Raji (cell line): ENCODE results near the gene AEN.
A peak's percentile ranks its signal among the peaks of the same experiment; 100 is the strongest.

Source experiments
- POLR2A ChIP-seq: IDR thresholded peaks from 2 replicates; pipeline ENCODE4 v1.6.1; 2011; ENCODE audit warnings: low read depth, low read length, control low read depth; ENCODE audit not compliant: insufficient read depth

AEN gene

DNA sequence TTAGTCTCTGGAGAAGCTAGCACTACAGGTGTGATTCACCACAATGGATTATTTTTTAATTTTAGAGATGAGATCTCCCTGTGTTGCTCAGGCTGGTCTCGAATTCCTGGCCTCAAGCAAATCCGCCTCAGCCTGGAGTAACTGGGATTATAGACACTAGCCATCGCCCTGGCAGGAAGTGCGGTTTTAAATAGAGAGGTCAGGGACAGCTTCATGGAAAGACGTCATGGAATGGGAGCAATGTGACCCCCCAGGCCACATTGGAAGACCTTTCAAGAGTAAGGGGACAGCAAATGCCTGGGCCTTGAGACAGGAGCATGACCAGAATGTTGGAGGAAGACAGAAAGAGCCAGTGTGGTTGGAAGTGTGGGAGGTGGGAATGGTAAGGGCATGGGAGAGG is 15.5 kb downstream of the AEN start:
- no peak for TF ChIP-seq POLR2A

- no peak for TF ChIP-seq POLR2A
Measured at GRCh38 chr15:88637436-88637835, 16.3 kb downstream of the AEN start.

DNA sequence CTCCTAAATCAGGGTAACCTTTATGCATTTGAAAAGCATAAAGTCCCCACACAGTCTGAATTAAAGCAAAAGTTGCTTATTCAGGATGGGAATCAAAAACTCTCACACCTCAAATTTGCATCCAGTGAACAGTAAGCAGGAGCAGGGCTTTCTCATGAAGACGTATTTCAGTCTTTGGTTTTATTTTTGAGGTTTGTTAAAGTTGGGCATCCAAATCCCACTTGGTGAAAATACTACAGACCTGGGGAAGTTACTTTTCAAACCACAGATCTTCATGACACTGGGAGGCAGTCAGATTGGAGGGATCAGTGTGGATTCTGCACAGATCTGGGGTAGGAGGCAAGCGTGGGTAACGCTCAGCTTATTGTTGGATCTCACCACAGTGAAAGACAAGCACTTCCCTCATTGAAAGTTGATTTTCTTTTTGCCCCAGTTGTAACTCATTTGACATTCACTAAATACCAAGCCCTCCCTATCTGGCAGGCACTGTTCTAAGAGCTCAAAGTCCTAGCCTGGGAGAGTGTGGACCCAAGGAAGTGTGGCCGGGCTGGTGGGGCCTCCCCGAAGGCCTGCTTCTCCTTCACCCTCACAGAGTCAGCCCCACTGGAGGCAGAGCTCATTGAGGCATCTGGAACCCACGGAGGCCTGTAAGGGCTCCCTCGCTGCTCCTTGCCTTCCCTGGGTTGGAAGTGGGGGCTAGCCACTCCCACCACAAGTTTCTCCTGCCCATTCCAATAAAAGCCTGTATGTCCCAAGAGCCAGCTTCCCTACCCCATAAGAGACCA is 16.9 kb downstream of the AEN start:
- no peak for TF ChIP-seq POLR2A

- peak; percentile 94 for TF ChIP-seq POLR2A
Measured at GRCh38 chr15:88638626-88639372, 17.7 kb downstream of the AEN start, which contains the start of gene ISG20. ISG20 (plus strand) TSS chr15:88639016; CDS start chr15:88639367, 351 bp downstream.

GRCh38 chr15:88641959-88642452 is 20.9 kb downstream of the AEN start:
- TF ChIP-seq POLR2A = no peak

DNA sequence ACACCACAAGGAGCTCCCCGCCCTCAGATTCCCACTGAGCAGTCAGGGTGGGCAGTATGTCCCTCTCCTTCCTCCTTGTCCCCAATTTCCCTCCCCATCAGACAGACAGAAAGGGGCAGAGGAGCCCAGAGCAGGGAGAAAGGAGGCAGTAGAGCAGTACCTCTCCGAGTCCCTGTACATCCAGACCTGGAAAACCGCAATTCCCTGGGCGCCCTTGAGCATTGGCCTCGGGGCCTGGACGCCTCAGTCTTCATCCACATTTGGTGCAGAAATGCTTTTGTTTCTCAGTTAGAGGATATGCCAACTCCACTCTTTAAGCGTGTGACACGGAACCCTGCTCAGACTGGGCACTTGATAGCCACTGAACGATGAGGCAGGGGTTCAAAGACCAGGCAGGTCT is 23.6 kb downstream of the AEN start:
- no peak for TF ChIP-seq POLR2A

DNA sequence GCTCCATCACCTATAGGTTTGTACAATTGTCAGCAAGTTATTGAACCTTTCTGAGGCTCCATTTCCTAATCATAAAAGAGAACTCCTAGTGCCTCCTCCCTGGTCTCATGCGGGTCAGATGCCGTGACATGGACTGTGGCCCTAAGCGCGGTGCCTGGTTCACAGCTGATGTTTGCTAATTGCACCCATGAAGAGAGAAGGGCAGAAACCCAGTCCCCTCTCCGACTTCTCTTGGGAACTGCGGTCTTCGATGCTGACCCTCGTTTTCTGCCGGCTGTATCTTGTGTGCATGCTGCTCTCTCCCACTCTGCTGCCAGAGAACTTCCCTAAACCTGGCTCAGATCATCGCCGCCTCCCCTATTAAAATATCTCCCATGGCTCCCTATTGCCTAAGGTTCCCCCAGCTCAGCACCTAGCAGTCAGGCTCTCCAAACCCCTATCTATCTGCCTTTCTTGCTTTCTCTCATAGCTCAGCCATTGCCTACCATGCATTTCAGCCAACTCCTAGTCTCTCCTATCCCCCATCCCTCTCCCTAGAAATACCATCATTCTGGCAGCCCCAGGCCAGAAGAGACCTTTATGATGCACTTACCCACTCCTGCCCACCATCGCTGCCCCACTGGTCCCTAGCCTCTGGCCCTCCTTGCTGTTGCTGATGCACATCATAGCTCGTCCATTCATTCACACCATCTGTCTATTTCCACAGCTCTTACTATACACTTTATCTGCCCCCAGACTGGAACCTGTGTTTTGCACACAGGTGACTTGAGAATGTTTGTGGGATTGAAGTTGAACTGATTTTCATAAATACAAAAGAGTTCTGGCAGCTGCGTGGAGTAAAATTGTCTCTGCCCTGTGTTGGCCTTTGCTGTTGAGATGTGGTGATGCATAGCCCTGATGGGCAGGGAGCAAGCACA is 24.3 kb downstream of the AEN start:
- no peak; the same call in 1 of the 2 replicates for TF ChIP-seq POLR2A

DNA sequence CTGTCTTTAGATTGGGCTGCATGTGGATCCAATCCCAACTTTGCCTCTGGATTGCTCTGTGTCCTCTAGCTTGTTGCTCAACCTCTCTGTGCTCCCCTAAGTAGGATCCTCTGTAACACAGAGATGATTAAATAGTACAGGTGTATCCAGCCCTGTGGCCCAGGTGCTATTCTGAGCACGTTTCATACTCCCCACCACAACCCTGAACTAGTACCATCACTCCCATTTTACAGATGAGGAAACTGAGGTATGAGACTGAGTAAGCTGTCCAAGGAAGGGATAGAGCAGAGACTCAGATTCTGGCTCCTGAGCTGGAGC is 24.9 kb downstream of the AEN start:
- peak; percentile 66; the same call in 1 of the 2 replicates for TF ChIP-seq POLR2A

- no peak for TF ChIP-seq POLR2A
Measured at GRCh38 chr15:88646951-88647350, 25.8 kb downstream of the AEN start.

- 0 out of 2 replicates have a peak, but pooled peaks have one; percentile 13 for TF ChIP-seq POLR2A
Measured at GRCh38 chr15:88647351-88648105, 26.4 kb downstream of the AEN start.

- TF ChIP-seq POLR2A = no peak
Measured at GRCh38 chr15:88648357-88649214, 27.4 kb downstream of the AEN start.

DNA sequence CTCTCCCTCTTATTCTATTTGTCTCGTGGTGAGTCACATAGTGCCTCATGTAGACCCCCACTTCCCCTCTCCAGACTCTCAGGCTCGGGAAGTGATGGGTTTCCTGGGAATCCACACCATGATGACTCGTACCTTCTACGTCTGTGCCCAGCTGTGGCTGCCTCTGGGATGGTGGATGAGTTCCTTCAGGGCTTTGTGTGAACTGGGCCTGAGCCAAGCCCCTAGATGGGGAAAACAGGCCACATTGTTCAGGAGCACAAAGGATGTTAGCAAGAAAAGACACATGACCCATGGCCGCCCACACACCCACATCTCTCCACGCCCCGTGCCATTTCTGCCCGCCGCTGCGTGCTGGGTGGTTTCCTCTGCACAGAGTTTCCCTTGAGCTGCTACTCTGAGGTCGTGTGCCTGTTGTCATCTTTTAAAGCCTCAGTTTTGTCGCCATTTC is 28.2 kb downstream of the AEN start:
- no peak for TF ChIP-seq POLR2A

- no peak for TF ChIP-seq POLR2A
Measured at GRCh38 chr15:88649753-88650551, 28.8 kb downstream of the AEN start.
